DND-41 (cell line): ENCODE measurements around the gene ZNF592.

Source experiments
- ATAC-seq: fragments of 200-7000 bp; cut with Tn5 transposase; 3 replicates; pipeline ENCODE4 v1.9.1; 2021; ENCODE audit warnings: low read depth; ENCODE audit not compliant: insufficient read depth
- DNase-seq: peaks from one replicate; pipeline ENCODE4 v3.0.0-alpha.2; 2020
- H2AFZ ChIP-seq: 2 replicates; pipeline ENCODE4 v1.6.0; 2012; ENCODE audit warnings: low read depth, low read length
- H3K27ac ChIP-seq: 2 replicates; pipeline ENCODE4 v1.5.1; 2012; ENCODE audit warnings: low read length, inconsistent platforms
- H3K27me3 ChIP-seq: fragments of 200-600 bp; sonication (generic); 2 replicates; pipeline ENCODE4 v1.6.0; 2012; ENCODE audit warnings: low read length, mild to moderate bottlenecking, inconsistent platforms; ENCODE audit not compliant: insufficient read depth, poor library complexity
- H3K36me3 ChIP-seq: 2 replicates; pipeline ENCODE4 v1.5.1; 2012; ENCODE audit warnings: low read length, inconsistent platforms; ENCODE audit not compliant: insufficient read depth
- H3K4me1 ChIP-seq: 2 replicates; pipeline ENCODE4 v1.5.1; 2012; ENCODE audit warnings: mild to moderate bottlenecking, low read length; ENCODE audit not compliant: insufficient read depth
- H3K4me2 ChIP-seq: 2 replicates; pipeline ENCODE4 v1.6.0; 2012; ENCODE audit warnings: mild to moderate bottlenecking, moderate library complexity, low read length, inconsistent platforms; ENCODE audit not compliant: insufficient read depth
- H3K4me3 ChIP-seq, 2 experiments: fragments of 200-600 bp in 1 of 2; shearing (Covaris generic) in 1 of 2; 2 replicates each; pipeline ENCODE4 v1.5.1; 2012 to 2016; ENCODE audit warnings: inconsistent platforms in 2 of 2, low read length in 2 of 2, mild to moderate bottlenecking in 2 of 2, low read depth in 1 of 2, moderate library complexity in 1 of 2
- H3K79me2 ChIP-seq: 2 replicates; pipeline ENCODE4 v1.6.0; 2012; ENCODE audit warnings: low read length, inconsistent platforms; ENCODE audit not compliant: insufficient read depth
- H3K9ac ChIP-seq: 2 replicates; pipeline ENCODE4 v1.6.0; 2012; ENCODE audit warnings: low read depth, mild to moderate bottlenecking, inconsistent platforms, low read length, moderate library complexity
- H3K9me3 ChIP-seq: 2 replicates; pipeline ENCODE4 v1.5.1; 2012; ENCODE audit warnings: low read length, moderate library complexity, mild to moderate bottlenecking, inconsistent platforms; ENCODE audit not compliant: insufficient read depth, severe bottlenecking
- H4K20me1 ChIP-seq: 2 replicates; pipeline ENCODE4 v1.6.0; 2012; ENCODE audit warnings: low read length; ENCODE audit not compliant: insufficient read depth
- EZH2 ChIP-seq: IDR thresholded peaks from 3 replicates; pipeline ENCODE4 v1.6.1; 2012; ENCODE audit warnings: borderline replicate concordance, low read depth, mild to moderate bottlenecking, moderate library complexity, low read length, inconsistent platforms; ENCODE audit not compliant: severe bottlenecking
- TF ChIP-seq, protein P1 (sequence below): IDR thresholded peaks from 2 replicates; pipeline ENCODE4 v1.5.1; 2012; ENCODE audit warnings: borderline replicate concordance, low read length, moderate library complexity, mild to moderate bottlenecking; ENCODE audit not compliant: poor library complexity, severe bottlenecking; ENCODE audit errors: extremely low read depth

The ZNF592 gene

GRCh38 chr15:84826369-84826823 lies 78.0 kb downstream of the ZNF592 start:
- Histone ChIP-seq H3K4me1 (no peaks in the 10 kb centered on the region), H3K9ac (no peak overlapping the region), H4K20me1 (no peaks in the 10 kb centered on the region), H3K27me3 (no peaks in the 10 kb centered on the region), H3K4me2 (no peak overlapping the region), H3K36me3 (no peaks in the 10 kb centered on the region), H3K9me3 (no peaks in the 10 kb centered on the region), H3K79me2 (no peaks in the 10 kb centered on the region), H3K27ac (no peak overlapping the region), H2AFZ (no peak overlapping the region), H3K4me3 (no peak overlapping the region)
- ATAC-seq (peak; percentile 44; the same call in 2 of the 3 replicates), DNase-seq (no peak)
- TF ChIP-seq, protein P1, sequence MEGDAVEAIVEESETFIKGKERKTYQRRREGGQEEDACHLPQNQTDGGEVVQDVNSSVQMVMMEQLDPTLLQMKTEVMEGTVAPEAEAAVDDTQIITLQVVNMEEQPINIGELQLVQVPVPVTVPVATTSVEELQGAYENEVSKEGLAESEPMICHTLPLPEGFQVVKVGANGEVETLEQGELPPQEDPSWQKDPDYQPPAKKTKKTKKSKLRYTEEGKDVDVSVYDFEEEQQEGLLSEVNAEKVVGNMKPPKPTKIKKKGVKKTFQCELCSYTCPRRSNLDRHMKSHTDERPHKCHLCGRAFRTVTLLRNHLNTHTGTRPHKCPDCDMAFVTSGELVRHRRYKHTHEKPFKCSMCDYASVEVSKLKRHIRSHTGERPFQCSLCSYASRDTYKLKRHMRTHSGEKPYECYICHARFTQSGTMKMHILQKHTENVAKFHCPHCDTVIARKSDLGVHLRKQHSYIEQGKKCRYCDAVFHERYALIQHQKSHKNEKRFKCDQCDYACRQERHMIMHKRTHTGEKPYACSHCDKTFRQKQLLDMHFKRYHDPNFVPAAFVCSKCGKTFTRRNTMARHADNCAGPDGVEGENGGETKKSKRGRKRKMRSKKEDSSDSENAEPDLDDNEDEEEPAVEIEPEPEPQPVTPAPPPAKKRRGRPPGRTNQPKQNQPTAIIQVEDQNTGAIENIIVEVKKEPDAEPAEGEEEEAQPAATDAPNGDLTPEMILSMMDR: peak; percentile 41
- no peak for TF ChIP-seq EZH2

GRCh38 chr15:84827246-84827645 lies 78.9 kb downstream of the ZNF592 start:
- H3K4me3 ChIP-seq: no peak overlapping the region
- H3K79me2 ChIP-seq: no peaks in the 10 kb centered on the region
- ATAC-seq (no peak), DNase-seq (no peak)
- H3K9ac ChIP-seq: no peak overlapping the region
- no peak overlapping the region for H3K27ac ChIP-seq
- no peak overlapping the region for H3K4me2 ChIP-seq
- TF ChIP-seq, protein P1: no peak
- no peak for TF ChIP-seq EZH2
- no peaks in the 10 kb centered on the region for H3K9me3 ChIP-seq
- H3K27me3 ChIP-seq: peaks cover 7% of the 10 kb centered on the region
- no peaks in the 10 kb centered on the region for H3K36me3 ChIP-seq
- H3K4me1 ChIP-seq: no peaks in the 10 kb centered on the region
- no peaks in the 10 kb centered on the region for H4K20me1 ChIP-seq
- no peak overlapping the region for H2AFZ ChIP-seq

DNA sequence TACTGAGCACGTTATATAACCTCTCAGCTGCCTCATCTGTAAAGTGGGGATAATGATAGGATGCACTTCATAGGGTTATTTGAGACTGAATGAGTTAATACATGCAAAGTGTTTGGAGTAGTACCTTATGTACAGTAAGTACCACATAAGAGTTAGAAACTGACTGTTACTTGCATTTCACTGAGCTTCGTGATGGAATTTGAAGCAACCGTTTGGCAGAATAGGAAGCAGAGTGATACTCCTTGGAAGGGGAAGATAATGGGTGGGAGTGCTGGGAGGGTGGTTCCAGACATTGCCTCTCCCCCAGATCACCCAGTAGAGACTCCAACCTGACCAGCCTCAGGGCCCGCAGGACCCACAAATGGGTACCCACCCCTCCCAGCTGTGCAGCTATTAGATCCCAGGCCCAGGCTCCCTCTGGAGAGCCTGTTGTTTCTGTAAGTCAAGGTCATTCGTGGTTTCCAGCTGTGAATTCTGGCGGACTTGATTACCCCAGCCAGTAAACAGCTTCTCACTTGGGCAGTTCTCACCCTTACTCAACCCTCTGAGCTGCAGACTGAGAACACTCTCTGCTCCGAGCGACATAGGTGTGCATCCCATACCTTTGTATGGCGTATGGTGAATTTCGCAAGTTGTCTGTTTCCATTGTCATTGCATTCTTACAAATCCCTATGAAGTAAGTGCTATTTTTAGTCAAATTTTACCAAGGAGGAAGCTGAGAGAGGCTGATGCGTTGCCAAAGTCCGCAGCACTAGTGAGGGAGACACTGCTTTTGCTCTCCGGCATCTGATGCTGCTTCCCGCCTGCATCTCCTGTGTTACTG lies 79.9 kb downstream of the ZNF592 start:
- H3K27me3 ChIP-seq: peaks cover 14% of the 10 kb centered on the region
- no peak overlapping the region for H3K9ac ChIP-seq
- H3K9me3 ChIP-seq: no peaks in the 10 kb centered on the region
- H3K4me2 ChIP-seq: no peak overlapping the region
- no peak overlapping the region for H2AFZ ChIP-seq
- H3K4me3 ChIP-seq: no peak overlapping the region
- no peak overlapping the region for H3K27ac ChIP-seq
- DNase-seq (no peak), ATAC-seq (no peak)
- TF ChIP-seq, protein P1: no peak
- TF ChIP-seq EZH2: no peak
- no peaks in the 10 kb centered on the region for H3K4me1 ChIP-seq
- H4K20me1 ChIP-seq: no peaks in the 10 kb centered on the region
- H3K36me3 ChIP-seq: no peaks in the 10 kb centered on the region
- H3K79me2 ChIP-seq: no peaks in the 10 kb centered on the region
